HG02938 (cell line): ENCODE results near the gene SDK1.
"Not testable (repeated sequence)": the region's sequence is repeated elsewhere in the genome, so short reads cannot be mapped to it uniquely, and the experiment has no call there.

Source experiments
- ATAC-seq: cut with Tn5 transposase; IDR thresholded peaks from one replicate; pipeline ENCODE4 v1.9.1; 2021; ENCODE audit warnings: mild to moderate bottlenecking, moderate library complexity; ENCODE audit not compliant: unreplicated experiment

Gene SDK1

DNA sequence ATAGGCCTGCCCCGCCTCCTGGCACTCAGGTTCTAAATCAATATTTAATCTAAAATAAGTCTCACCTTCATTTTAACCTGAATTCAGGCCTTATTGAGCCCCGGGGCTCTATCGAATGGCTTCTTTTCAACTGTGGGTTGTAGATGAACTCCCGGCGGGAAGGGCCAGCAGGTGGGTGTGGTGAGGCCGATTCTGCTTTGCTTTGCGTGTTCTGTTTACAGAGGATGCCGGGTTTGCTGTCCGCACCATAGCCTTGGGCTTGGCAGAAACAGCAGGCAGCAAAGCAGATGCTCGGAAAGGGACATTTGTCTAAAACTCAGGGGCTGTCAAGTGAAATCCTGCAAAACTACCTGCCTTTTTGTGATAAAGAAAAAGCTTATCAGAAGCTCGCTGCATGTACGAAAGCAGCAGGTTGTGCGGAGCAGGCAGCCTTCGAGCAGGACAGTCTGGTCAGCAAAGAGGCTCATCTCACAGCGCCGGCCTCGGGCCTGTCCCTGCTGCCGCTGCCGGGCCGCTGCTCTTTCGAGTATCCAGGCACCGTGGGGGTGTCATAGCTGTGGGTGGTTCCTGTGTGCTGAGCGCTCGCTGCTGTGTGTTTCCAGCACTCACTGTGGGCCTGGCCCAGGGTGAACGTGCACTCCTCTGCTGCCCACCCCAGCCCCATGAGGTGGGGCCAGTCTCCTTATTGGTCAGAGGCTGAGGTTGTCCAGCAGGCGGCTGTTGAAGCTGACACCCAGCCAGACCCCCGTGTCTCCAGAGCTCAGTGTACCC lies 946.2 kb downstream of the SDK1 start:
- no peak for ATAC-seq

DNA sequence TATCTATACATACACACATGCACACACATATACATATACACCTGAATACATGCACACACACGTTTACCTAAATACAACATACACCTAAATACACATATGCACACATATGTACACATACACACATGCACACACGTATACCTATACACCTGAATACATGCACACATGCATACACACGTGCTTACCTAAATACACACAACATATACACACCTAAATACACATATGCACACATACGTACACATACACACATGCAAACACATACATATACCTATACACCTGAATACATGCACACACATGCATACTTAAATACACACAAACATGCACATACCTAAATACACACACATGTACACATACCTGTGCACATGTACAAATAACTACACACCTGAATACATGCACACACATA lies 947.2 kb downstream of the SDK1 start:
- no peak for ATAC-seq

- no peak for ATAC-seq
These were observed 948.2 kb downstream of the SDK1 start for GRCh38 chr7:4249241-4249640.

- no peak for ATAC-seq
These were observed 954.3 kb downstream of the SDK1 start for GRCh38 chr7:4255336-4255735.

GRCh38 chr7:4256286-4256685 lies 955.2 kb downstream of the SDK1 start:
- no peak for ATAC-seq

GRCh38 chr7:4257146-4258111 lies 956.4 kb downstream of the SDK1 start:
- no peak for ATAC-seq

DNA sequence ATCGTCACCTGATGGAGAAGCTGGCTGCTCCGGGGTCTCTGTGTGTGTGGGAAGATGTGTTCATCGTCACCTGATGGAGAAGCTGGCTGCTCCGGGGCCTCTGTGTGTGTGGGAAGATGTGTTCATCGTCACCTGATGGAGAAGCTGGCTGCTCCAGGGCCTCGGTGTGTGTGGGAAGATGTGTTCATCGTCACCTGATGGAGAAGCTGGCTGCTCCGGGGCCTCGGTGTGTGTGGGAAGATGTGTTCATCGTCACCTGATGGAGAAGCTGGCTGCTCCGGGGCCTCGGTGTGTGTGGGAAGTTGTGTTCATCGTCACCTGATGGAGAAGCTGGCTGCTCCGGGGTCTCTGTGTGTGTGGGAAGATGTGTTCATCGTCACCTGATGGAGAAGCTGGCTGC lies 959.1 kb downstream of the SDK1 start:
- ATAC-seq, result not testable (repeated sequence)

DNA sequence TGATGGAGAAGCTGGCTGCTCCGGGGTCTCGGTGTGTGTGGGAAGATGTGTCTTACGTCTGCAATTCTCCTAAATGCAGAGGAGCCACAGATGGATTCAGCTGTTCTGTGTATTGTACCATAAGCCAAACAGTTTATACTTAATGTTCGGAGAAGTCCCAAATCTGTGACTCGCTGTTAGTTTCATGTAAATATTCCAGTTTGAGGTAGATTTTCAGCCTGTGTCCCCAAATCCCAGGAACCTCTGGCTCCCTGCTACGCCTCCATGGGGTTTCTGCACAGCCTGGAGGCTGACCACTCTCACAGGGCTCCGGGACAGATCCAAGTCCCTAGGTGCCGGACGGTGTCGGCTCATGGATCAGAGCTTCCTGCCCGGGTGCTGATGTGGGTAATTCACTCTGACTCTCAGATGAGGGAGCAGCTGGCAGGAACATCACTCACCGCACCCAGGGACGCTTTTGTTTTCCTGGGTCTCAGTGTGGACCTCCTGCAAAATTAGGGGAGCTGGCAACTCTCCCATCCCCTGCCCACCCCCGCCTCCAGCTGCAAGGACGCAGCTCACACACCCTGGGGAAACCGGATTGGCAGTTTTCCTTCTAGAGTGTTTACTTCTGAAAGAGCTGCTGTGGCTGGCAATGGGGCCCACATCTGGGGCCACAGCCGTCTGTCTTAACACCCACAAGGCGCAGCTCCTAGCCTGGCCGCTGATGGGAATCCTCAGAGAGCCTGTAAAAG lies 960.0 kb downstream of the SDK1 start:
- ATAC-seq, result no peak

DNA sequence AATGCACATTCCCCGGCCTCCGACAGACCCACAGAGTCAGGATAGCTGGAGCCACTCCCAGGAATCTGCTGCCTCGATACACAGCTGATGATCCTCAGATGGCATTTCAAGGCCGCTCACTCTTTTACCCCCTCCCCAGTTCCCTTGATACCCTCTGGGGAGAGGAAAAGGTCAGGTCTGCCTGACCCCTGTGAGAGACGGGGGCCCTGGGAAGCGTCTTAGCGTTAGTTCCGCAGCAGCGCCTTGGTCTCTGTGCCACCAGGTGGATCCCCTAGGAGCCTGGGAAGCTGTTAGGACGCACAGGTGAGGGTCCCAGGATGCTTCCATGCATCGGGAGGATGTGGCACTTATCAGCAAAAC lies 960.5 kb downstream of the SDK1 start:
- no peak for ATAC-seq

DNA sequence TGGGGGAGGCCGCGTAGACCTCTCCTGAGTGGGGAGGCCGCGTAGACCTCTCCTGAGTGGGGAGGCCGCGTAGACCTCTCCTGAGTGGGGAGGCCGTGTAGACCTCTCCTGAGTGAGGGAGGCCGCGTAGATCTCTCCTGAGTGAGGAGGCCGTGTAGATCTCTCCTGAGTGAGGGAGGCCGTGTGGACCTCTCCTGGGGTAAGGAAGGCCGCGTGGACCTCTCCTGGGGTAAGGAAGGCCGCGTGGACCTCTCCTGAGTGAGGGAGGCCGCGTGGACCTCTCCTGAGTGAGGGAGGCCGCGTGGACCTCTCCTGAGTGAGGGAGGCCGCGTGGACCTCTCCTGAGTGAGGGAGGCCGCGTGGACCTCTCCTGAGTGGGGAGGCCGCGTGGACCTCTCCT lies 963.2 kb downstream of the SDK1 start:
- ATAC-seq, result not testable (repeated sequence)

GRCh38 chr7:4265066-4265465 lies 964.0 kb downstream of the SDK1 start:
- no peak for ATAC-seq

GRCh38 chr7:4265676-4266075 lies 964.6 kb downstream of the SDK1 start:
- no peak for ATAC-seq

- no peak for ATAC-seq
These were observed 965.4 kb downstream of the SDK1 start for GRCh38 chr7:4266270-4267040.

- ATAC-seq, result no peak
These were observed 966.4 kb downstream of the SDK1 start for GRCh38 chr7:4267341-4268039.

DNA sequence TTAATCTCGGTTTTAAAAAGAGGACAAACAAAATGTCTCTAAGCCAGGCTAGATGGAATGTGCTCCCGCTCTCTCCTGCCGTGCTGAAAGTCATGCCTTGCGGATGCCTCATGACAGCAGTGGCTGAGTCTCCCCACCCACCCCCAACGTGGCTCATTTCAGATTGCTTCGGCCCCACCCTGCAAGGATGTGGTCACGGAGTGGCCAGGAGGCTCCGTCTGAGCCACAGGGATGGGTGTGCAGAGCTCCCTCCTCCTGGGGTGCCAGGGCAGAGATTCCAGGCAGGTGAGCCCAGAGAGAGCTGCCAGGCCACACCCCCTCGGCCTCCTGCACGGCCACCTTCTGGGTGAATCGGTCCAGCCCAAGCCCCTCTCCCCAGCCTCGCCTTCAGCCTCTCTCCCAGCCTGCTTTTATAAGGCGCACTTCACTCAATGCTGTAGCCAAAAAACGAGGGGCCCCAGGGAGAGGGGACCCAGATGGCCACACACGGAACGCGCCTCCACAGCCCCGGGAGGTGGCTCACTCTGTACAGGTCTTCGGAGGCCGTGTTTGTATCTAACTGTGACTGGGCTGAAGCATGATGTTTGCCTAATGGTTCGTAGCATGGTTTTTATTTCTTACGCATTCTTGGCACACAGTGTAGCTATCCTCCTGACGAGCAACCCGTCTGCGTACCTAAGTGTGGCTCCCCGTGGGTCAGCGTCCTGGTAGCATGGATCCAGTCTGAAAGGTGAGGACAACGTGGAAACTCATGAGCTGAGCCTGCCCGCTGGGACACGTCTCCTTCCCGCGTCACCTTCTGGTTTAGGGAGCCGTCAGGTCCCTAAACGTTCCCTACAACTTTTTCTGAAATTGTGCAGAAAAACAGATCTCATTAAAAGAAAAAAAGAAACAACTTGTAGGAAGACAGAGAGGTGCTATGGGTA lies 967.3 kb downstream of the SDK1 start:
- ATAC-seq, result no peak

- ATAC-seq, result no peak
These were observed 968.0 kb downstream of the SDK1 start for GRCh38 chr7:4269086-4269485.

DNA sequence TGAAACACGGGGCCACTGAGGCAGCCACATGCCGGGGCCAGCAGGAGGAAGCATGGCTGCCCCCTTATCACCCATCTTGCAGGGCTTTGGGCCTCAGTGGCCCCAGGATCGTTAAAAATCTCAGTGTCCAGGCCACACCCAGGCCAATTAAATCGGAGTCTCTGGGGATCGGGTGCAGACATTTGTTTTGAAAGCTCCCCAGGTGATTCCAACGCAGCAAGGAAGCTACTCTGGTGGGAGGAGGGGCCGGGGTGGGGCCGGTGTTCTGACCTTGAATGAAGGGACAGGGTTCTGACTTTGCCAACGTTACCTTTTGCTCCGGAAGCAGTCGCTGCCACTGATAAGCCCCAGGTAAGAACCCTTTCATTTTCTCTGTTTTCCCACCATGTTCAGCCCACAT lies 968.7 kb downstream of the SDK1 start:
- ATAC-seq, result no peak

GRCh38 chr7:4270268-4270667 lies 969.2 kb downstream of the SDK1 start:
- ATAC-seq, result no peak
